Measurements from ENCODE around the gene CDKN2C. TPM values are rescaled to one million over a fixed set of nuclear protein-coding genes. Genes with fewer than 3 reads are reported as not detected.
A peak's percentile ranks its signal among the peaks of the same experiment; 100 is the strongest.
"Not testable (repeated sequence)": the region's sequence is repeated elsewhere in the genome, so short reads cannot be mapped to it uniquely, and the experiment has no call there.

Gene CDKN2C
- total and polyA plus RNA-seq, 3 donors from 2014 or later = 7.4 to 9.5 (median 8.8) TPM

DNA sequence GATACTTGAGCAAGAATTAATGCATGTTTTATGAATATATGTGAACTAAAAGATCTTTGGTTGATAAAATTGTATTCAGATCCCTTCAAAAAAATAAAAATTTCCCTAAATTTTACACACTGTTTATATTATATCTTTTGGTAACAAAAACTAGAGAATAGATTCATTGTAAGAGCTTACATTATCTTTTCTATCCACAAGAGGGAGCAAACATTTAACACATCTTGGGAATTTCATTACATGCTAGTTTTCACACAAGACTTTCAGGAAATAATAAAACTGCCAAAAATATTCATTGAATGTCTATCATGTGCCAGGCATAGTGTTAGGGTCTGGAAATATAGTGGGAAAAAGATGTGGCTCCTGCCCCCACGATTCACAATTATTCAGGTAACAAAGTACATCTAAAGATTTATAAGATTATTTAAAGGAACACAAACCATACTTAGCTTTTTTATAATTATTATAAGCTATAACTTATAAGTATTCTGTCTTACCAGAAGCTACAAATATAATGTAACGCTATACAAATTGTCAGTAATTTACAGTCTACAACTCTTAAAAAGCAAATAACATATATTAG, 40.6 kb upstream of the CDKN2C start:
- H3K4me3 ChIP-seq = no peak overlapping the region
- no peak for DNase-seq
- no peaks in the 10 kb centered on the region for H3K36me3 ChIP-seq (ENCODE audit: low read depth, missing control alignments)
- intact Hi-C loops (cut with DNase I; ENCODE audit: low total_unique reads) = no loop called here
- TF ChIP-seq, protein P1, sequence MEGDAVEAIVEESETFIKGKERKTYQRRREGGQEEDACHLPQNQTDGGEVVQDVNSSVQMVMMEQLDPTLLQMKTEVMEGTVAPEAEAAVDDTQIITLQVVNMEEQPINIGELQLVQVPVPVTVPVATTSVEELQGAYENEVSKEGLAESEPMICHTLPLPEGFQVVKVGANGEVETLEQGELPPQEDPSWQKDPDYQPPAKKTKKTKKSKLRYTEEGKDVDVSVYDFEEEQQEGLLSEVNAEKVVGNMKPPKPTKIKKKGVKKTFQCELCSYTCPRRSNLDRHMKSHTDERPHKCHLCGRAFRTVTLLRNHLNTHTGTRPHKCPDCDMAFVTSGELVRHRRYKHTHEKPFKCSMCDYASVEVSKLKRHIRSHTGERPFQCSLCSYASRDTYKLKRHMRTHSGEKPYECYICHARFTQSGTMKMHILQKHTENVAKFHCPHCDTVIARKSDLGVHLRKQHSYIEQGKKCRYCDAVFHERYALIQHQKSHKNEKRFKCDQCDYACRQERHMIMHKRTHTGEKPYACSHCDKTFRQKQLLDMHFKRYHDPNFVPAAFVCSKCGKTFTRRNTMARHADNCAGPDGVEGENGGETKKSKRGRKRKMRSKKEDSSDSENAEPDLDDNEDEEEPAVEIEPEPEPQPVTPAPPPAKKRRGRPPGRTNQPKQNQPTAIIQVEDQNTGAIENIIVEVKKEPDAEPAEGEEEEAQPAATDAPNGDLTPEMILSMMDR (IDR thresholded peaks at IDR 0.05) = peak; percentile 5 to 53 (median 13)
- no peak for TF ChIP-seq POLR2A (IDR thresholded peaks at IDR 0.05)
- no peak overlapping the region for H3K27ac ChIP-seq
- no peaks in the 10 kb centered on the region for H3K9me3 ChIP-seq
- no peaks in the 10 kb centered on the region for H3K4me1 ChIP-seq
- H3K27me3 ChIP-seq = no peaks in the 10 kb centered on the region
- 50 to 60% methylated on average over 2 of the region's 2 CpGs for WGBS, 2 donors

DNA sequence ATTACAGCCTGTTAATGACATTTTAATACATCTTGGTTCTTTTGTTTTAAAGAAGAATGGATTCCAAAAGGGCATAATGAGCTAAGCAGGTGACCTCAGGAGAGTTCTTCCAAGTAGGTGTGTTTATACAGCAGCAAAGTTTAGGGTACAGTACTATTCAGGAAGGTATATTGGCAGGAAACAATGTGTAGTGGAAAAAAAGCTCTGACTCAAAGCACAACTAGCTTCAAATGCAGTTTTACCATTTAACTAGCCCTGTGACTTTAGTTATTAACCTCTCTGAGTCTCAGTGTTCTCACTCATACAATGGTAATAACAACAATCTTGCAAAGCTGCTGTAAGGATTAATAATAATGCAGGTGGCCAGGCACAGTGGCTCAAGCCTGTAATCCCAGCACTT, 39.9 kb upstream of the CDKN2C start:
- no peak for DNase-seq
- intact Hi-C loops (cut with DNase I; ENCODE audit: low total_unique reads) = loop anchor here (10.0 kb wide), 1 partner anchor 155 kb away; no protein-coding TSS in a partner anchor
- TF ChIP-seq POLR2A (IDR thresholded peaks at IDR 0.05) = no peak
- TF ChIP-seq, protein P1 (IDR thresholded peaks at IDR 0.05) = no peak

DNA sequence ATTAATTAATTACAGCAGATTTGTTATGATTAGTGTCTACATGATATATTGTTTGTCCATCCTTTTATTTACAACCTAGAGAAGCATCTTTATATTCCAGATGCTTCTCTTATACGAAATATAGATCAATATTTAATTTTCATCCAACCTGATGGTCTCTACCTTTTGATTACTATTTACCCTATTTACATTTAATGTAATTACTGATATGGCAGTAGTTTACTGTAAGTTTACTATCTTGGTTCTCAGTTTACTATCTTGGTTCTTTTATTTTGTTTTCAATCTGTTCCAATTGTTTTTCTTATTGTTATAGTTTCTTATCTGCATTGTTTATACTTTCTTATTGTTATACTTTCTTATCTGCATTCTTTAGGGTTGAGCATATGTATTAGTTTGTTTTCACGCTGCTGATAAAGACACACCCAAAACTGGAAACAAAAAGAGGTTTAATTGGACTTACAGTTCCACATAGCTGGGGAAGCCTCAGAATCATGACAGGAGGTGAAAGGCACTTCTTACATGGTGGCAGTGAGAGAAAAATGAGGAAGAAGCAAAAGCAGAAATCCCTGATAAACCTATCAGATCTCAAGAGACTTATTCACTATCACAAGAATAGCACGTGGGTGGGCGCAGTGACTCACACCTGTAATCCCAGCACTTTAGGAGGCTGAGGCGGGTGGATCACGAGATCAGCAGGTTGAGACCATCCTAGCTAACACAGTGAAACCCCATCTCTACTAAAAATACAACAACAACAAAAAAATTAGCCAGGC, 38.9 kb upstream of the CDKN2C start:
- H3K27me3 ChIP-seq = no peaks in the 10 kb centered on the region
- no peaks in the 10 kb centered on the region for H3K4me1 ChIP-seq
- intact Hi-C loops (cut with DNase I; ENCODE audit: low total_unique reads) = loop anchor here (10.0 kb wide), 1 partner anchor 156 kb away; no protein-coding TSS in a partner anchor
- H3K27ac ChIP-seq = no peak overlapping the region
- no peak for DNase-seq
- H3K9me3 ChIP-seq = no peaks in the 10 kb centered on the region
- no peaks in the 10 kb centered on the region for H3K36me3 ChIP-seq (ENCODE audit: low read depth, missing control alignments)
- no peak for TF ChIP-seq POLR2A (IDR thresholded peaks at IDR 0.05)
- TF ChIP-seq, protein P1 (IDR thresholded peaks at IDR 0.05) = no peak
- 91 to 94% methylated on average over 6 of the region's 6 CpGs for WGBS, 2 donors
- H3K4me3 ChIP-seq = no peak overlapping the region

More for the DNA sequence above, 39.9 kb upstream of the CDKN2C start:
- Histone ChIP-seq H3K4me3 (no peak overlapping the region), H3K36me3 (ENCODE audit: low read depth, missing control alignments) (no peaks in the 10 kb centered on the region), H3K27ac (no peak overlapping the region), H3K4me1 (no peaks in the 10 kb centered on the region), H3K27me3 (no peaks in the 10 kb centered on the region), H3K9me3 (no peaks in the 10 kb centered on the region)

DNA sequence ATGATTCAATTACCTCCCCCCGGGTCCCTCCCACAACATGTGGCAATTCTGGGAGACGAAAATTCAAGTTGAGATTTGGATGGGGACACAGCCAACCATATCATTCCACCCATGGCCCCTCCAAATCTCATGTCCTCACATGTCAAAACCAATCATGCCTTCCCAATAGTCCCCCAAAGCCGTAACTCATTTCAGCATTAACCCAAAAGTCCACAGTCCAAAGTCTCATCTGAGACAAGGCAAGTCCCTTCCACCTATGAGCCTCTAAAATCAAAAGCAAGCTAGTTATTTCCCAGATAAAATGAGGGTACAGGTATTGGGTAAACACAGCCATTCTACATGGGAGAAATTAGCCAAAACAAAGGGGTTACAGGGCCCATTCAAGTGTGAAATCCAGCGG, 38.0 kb upstream of the CDKN2C start:
- not testable (repeated sequence) for DNase-seq; H3K4me3 ChIP-seq; H3K27ac ChIP-seq; H3K27me3 ChIP-seq; H3K9me3 ChIP-seq; H3K36me3 ChIP-seq (ENCODE audit: low read depth, missing control alignments); H3K4me1 ChIP-seq
- 94 to 97% methylated on average over 4 of the region's 4 CpGs for WGBS, 2 donors
- intact Hi-C loops (cut with DNase I; ENCODE audit: low total_unique reads) = loop anchor here (10.0 kb wide), 1 partner anchor 157 kb away; no protein-coding TSS in a partner anchor

DNA sequence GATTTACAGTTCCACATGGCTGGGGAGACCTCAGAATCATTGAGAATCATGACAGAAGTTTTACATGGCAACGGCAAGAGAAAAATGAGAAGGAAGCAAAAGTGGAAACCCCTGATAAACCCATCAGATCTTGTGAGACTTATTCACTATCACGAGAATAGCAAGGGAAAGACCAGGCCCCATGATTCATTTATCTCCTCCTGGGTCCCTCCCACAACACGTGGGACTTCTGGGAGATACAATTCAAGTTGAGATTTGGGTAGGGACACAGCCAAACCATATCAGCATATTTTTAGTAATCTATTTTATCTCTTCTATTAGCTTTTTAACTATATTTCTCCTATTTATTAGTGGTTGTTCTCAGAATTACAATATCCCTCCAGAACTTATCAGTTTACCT, 36.3 kb upstream of the CDKN2C start:
- intact Hi-C loops (cut with DNase I; ENCODE audit: low total_unique reads) = loop anchor here (10.0 kb wide), 1 partner anchor 159 kb away; no protein-coding TSS in a partner anchor
- H3K27ac ChIP-seq; H3K4me1 ChIP-seq; H3K9me3 ChIP-seq; H3K27me3 ChIP-seq; H3K4me3 ChIP-seq; DNase-seq; H3K36me3 ChIP-seq (ENCODE audit: low read depth, missing control alignments): not testable (repeated sequence)
- WGBS, 2 donors = 80 to 85% methylated on average over 3 of the region's 3 CpGs
